Measurements from ENCODE around the gene NFATC3. TPM values are rescaled to one million over a fixed set of nuclear protein-coding genes. Genes with fewer than 3 reads are reported as not detected.

The NFATC3 gene
- total and polyA plus RNA-seq, 2 donors (not counting 1 experiment from before 2014, with no cell fraction given): 33.4 to 115 TPM

DNA sequence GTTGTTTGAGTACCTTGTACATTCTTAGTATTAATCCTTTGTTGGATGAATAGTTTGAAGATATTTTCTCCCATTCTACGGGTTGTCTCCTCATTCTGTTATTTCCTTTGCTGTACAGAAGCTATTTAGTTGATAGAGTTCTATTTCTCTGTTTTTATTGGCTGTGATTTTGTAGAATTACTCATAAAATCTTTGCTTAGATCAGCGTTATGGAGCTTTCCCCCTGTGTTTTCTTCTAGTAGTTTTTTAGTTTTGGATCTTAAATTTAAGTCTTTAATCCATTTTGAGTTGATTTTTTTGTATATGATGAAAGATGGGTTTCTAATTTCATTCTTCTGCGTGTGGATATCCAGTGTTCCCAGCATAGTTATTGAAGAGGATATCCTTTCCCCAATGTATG lies 45.4 kb downstream of the NFATC3 start:
- Mint-ChIP-seq H3K4me1 (peaks cover 63% of the 10 kb centered on the region), H3K4me3 (no peak overlapping the region), H3K9me3 (ENCODE audit: insufficient read depth) (no peaks in the 10 kb centered on the region), H3K27ac (peak overlapping the region; percentile 41), H3K27me3 (no peaks in the 10 kb centered on the region)
- WGBS (ENCODE audit: insufficient coverage): no CpG with 5 or more reads among the region's 3 CpGs
- Histone ChIP-seq H3K27ac (ENCODE audit: low read length in 2 of 2) (peak overlapping the region in 1 of 2 donors; percentile 42), H3K27me3 (replicated peaks in 1 of 4; ENCODE audit: control extremely low read depth in 1 of 4, control insufficient read depth in 3 of 4, insufficient read depth in 4 of 4, low read length in 3 of 4) (no peaks in the 10 kb centered on the region), H3K36me3 (replicated peaks in 1 of 2; ENCODE audit: control extremely low read depth in 1 of 2, control insufficient read depth in 1 of 2, extremely low read depth in 1 of 2, insufficient read depth in 2 of 2, low read length in 1 of 2) (peaks cover 2 to 38% of the 10 kb centered on the region in 2 experiments), H3K79me2 (ENCODE audit: control insufficient read depth, insufficient read depth, low read length) (peaks cover 91% of the 10 kb centered on the region), H3K4me3 (ENCODE audit: control extremely low read depth in 1 of 5, extremely low read depth in 1 of 5, insufficient read depth in 1 of 5, low read depth in 2 of 5, low read length in 4 of 5) (no peak overlapping the region), H3K4me1 (ENCODE audit: control insufficient read depth in 2 of 2, insufficient read depth in 2 of 2, low read length in 2 of 2) (peaks cover 17 to 35% of the 10 kb centered on the region in 2 donors), H3K4me2 (replicated peaks; ENCODE audit: low read depth, low read length, poor library complexity, severe bottlenecking) (peak overlapping the region; percentile 13), H3K9ac (ENCODE audit: low read length) (no peak overlapping the region), H4K20me1 (ENCODE audit: control insufficient read depth, insufficient read depth, low read length, poor library complexity, severe bottlenecking) (peaks cover 67% of the 10 kb centered on the region), H2AFZ (ENCODE audit: insufficient read depth, low read depth, low read length, poor library complexity, severe bottlenecking) (no peak overlapping the region), H3K9me3 (ENCODE audit: control extremely low read depth in 1 of 3, control insufficient read depth in 2 of 3, insufficient read depth in 1 of 3, low read length in 2 of 3) (no peaks in the 10 kb centered on the region)
- intact Hi-C loops (cut with micrococcal nuclease): loop anchor here (5.0 kb wide), 1 partner anchor 43 kb away; the partner anchor contains the start of gene NFATC3
- ATAC-seq (ENCODE audit: low read depth): no peak
- POLR2A ChIA-PET: no interaction called here
- CTCF ChIA-PET: interaction anchor here (1.0 to 1.4 kb wide), 4 partner anchors 9 to 247 kb away, joined by 3 read pairs; no protein-coding TSS in a partner anchor
- no peak for DNase-seq
- TF ChIP-seq CTCF (IDR thresholded peaks at IDR 0.05): no peak
- no peak for TF ChIP-seq EZH2 (IDR thresholded peaks at IDR 0.05; ENCODE audit: borderline replicate concordance, insufficient read depth, low read depth, low read length, poor library complexity, severe bottlenecking)

DNA sequence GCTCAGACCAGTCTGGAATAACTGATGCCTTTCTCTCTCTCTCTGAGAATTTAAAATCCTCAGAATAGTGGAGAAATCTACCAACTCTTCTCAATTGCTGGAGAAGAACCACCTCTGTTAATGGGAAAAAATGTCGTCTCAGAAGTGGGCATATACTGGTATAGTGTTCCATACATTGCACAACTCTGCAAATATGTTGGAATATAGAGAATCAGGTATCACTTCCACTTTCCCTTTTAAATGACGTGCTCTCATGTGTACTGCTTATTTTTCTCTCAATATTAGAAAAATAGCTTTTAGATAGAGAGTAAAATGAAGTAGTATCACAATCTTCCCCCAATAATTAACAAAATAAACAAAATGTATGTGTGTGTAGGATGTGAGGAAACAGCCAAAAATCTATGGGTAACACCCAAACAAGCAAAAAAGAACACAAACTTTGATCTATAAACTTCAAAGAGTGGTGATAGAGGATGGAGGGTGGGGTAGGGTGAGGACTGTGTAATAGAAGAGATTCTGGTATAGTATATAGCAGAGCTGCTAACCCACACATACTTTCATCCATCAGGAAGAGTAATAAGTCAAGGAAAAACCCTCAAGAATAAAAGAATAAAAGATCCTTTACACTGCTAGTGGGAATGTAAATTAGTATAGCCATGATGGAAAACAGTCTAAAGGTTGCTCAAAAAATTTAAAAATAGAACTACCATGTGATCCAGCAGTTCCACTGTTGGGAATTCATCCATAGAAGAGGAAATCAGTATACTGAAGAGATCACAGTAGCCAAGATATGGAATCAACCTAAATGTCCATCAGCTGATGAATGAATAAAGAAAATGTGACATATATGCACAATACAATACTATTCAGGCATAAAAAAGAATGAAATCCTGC lies 46.9 kb downstream of the NFATC3 start:
- no peak overlapping the region for H3K4me3 ChIP-seq (ENCODE audit: control extremely low read depth in 1 of 5, extremely low read depth in 1 of 5, insufficient read depth in 1 of 5, low read depth in 2 of 5, low read length in 4 of 5)

More for the DNA sequence above, 46.9 kb downstream of the NFATC3 start:
- Histone ChIP-seq H3K79me2 (ENCODE audit: control insufficient read depth, insufficient read depth, low read length) (peaks cover 89% of the 10 kb centered on the region), H3K4me1 (ENCODE audit: control insufficient read depth in 2 of 2, insufficient read depth in 2 of 2, low read length in 2 of 2) (peaks cover 17 to 32% of the 10 kb centered on the region in 2 donors), H3K9ac (ENCODE audit: low read length) (no peak overlapping the region), H3K4me2 (replicated peaks; ENCODE audit: low read depth, low read length, poor library complexity, severe bottlenecking) (no peak overlapping the region), H3K27ac (ENCODE audit: low read length in 2 of 2) (peak overlapping the region; percentile 14 to 68), H4K20me1 (ENCODE audit: control insufficient read depth, insufficient read depth, low read length, poor library complexity, severe bottlenecking) (peaks cover 63% of the 10 kb centered on the region), H2AFZ (ENCODE audit: insufficient read depth, low read depth, low read length, poor library complexity, severe bottlenecking) (no peak overlapping the region), H3K36me3 (replicated peaks in 1 of 2; ENCODE audit: control extremely low read depth in 1 of 2, control insufficient read depth in 1 of 2, extremely low read depth in 1 of 2, insufficient read depth in 2 of 2, low read length in 1 of 2) (peaks cover 2 to 29% of the 10 kb centered on the region in 2 experiments), H3K27me3 (replicated peaks in 1 of 4; ENCODE audit: control extremely low read depth in 1 of 4, control insufficient read depth in 3 of 4, insufficient read depth in 4 of 4, low read length in 3 of 4) (no peaks in the 10 kb centered on the region), H3K9me3 (ENCODE audit: control extremely low read depth in 1 of 3, control insufficient read depth in 2 of 3, insufficient read depth in 1 of 3, low read length in 2 of 3) (no peaks in the 10 kb centered on the region)
- Mint-ChIP-seq H3K4me1 (peaks cover 57% of the 10 kb centered on the region), H3K9me3 (ENCODE audit: insufficient read depth) (no peaks in the 10 kb centered on the region), H3K27ac (no peak overlapping the region), H3K27me3 (no peaks in the 10 kb centered on the region), H3K4me3 (peak overlapping the region; percentile 5)
- DNase-seq (no peak), ATAC-seq (ENCODE audit: low read depth) (no peak)
- ChIA-PET POLR2A (no interaction called here), CTCF (interaction anchor here (0.8 to 2.0 kb wide), 4 partner anchors 13 to 387 kb away, joined by 3 to 8 read pairs (median 3); no protein-coding TSS in a partner anchor)
- TF ChIP-seq CTCF (IDR thresholded peaks at IDR 0.05) (no peak), EZH2 (IDR thresholded peaks at IDR 0.05; ENCODE audit: borderline replicate concordance, insufficient read depth, low read depth, low read length, poor library complexity, severe bottlenecking) (no peak)
- no CpG with 5 or more reads among the region's 2 CpGs for WGBS (ENCODE audit: insufficient coverage)
- intact Hi-C loops (cut with micrococcal nuclease): loop anchor here (5.0 kb wide), 1 partner anchor 45 kb away; the partner anchor contains the start of gene NFATC3

Data from B cell (primary cell).